K562 (cell line): ENCODE data around the gene ELOVL7. TPM values are rescaled to one million over a fixed set of nuclear protein-coding genes. Genes with fewer than 3 reads are reported as not detected.

ENCODE experiments used
- ATAC-seq: fragments of 200-7000 bp; cut with Tn5 transposase; 3 replicates; pipeline ENCODE4 v1.9.1; 2020; ENCODE audit warnings: moderate library complexity
- BruUV-seq: library from RNA; stranded (reverse); fragments of 400-500 nt; replicated peaks from 2 replicates; lab custom pipeline; 2021; lab: Mats Ljungman, UMichigan
- CTCF ChIA-PET: fragments of 300-600 bp; formaldehyde crosslinking; extraction: SDS; loops from one replicate; lab custom pipeline; 2021; ENCODE audit warnings: low intra/inter-chr PET ratio; lab: Yijun Ruan, JAX
- POLR2A ChIA-PET: fragments of 300-600, 350-650 bp; sonication (Branson Sonifier 250); formaldehyde crosslinking; extraction: SDS; loops from one replicate; lab custom pipeline; 2021; ENCODE audit warnings: antibody characterized with exemption, inconsistent platforms; lab: Yijun Ruan, JAX
- DNase-seq, 4 experiments: peaks; one replicate each; pipeline versions ENCODE4 v3.0.0 to v3.0.0-alpha.2; 2011 to 2018; ENCODE audit warnings: low spot score in 3 of 4, mixed read lengths in 3 of 4; ENCODE audit errors: extremely low read depth in 1 of 4
- FAIRE-seq: peaks from 2 replicates; lab custom pipeline; 2011; peaks lifted over from hg19 to GRCh38; lab: Jason Lieb, UNC
- H2AFZ ChIP-seq: 2 replicates; pipeline ENCODE4 v1.6.0; 2011; ENCODE audit warnings: low read depth, low read length, control low read depth, inconsistent platforms
- H3K27ac ChIP-seq: fragments of 200-600 bp; 3 replicates; pipeline ENCODE4 v1.8.0; 2011; ENCODE audit warnings: low read depth, mild to moderate bottlenecking, control low read depth, inconsistent platforms, low read length, moderate library complexity, mixed read lengths; ENCODE audit errors: extremely low read depth
- H3K27me3 ChIP-seq, 2 experiments: fragments of 300-600 bp in 1 of 2; 2 replicates in 1 of 2; 3 replicates in 1 of 2; pipeline versions ENCODE4 v1.6.0 to v1.8.0; 2011; ENCODE audit warnings: inconsistent platforms in 2 of 2, low read length in 2 of 2, mild to moderate bottlenecking in 1 of 2, mixed read lengths in 1 of 2, moderate library complexity in 1 of 2; ENCODE audit not compliant: control insufficient read depth in 2 of 2, insufficient read depth in 2 of 2
- H3K36me3 ChIP-seq: fragments of 300-600 bp; 3 replicates; pipeline ENCODE4 v1.8.0; 2011; ENCODE audit warnings: mild to moderate bottlenecking, low read length, inconsistent platforms; ENCODE audit not compliant: control insufficient read depth, insufficient read depth
- H3K4me1 ChIP-seq, 2 experiments: fragments of 200-600 bp in 1 of 2; replicated peaks in 1 of 2; 2 replicates in 1 of 2; 3 replicates in 1 of 2; pipeline versions ENCODE4 v1.5.1 to v1.8.0; 2011; ENCODE audit warnings: inconsistent platforms in 2 of 2, low read length in 2 of 2, mild to moderate bottlenecking in 1 of 2, mixed read lengths in 1 of 2, moderate library complexity in 1 of 2; ENCODE audit not compliant: control insufficient read depth in 2 of 2, insufficient read depth in 2 of 2
- H3K4me2 ChIP-seq: 2 replicates; pipeline ENCODE4 v1.6.1; 2011; ENCODE audit warnings: low read length, control low read depth, inconsistent platforms, mixed read lengths; ENCODE audit not compliant: insufficient read depth
- H3K4me3 ChIP-seq: fragments of 200-600 bp; sonication (generic), shearing (Covaris generic); 2 replicates; pipeline ENCODE4 v1.5.1; 2016; ENCODE audit warnings: control low read depth, inconsistent platforms
- H3K79me2 ChIP-seq: fragments of 200-600 bp; 3 replicates; pipeline ENCODE4 v1.8.0; 2011; ENCODE audit warnings: low read length, inconsistent platforms; ENCODE audit not compliant: control insufficient read depth, insufficient read depth
- H3K9ac ChIP-seq, 2 experiments: 2 replicates each; pipeline versions ENCODE4 v1.6.0 to v1.6.1; 2011; ENCODE audit warnings: low read depth in 2 of 2, low read length in 2 of 2, control low read depth in 1 of 2, inconsistent platforms in 1 of 2, mild to moderate bottlenecking in 1 of 2, mixed read lengths in 1 of 2; ENCODE audit not compliant: insufficient read depth in 1 of 2
- H3K9me1 ChIP-seq: one replicate; pipeline ENCODE4 v1.6.0; 2011; ENCODE audit warnings: inconsistent platforms, mild to moderate bottlenecking, low read length, moderate library complexity; ENCODE audit not compliant: control insufficient read depth, insufficient read depth
- H3K9me3 ChIP-seq: replicated peaks from 2 replicates; pipeline ENCODE4 v1.5.1; 2011; ENCODE audit warnings: low read depth, low read length, inconsistent platforms; ENCODE audit not compliant: control insufficient read depth, insufficient read depth
- H4K20me1 ChIP-seq: replicated peaks from 2 replicates; pipeline ENCODE4 v1.6.1; 2011; ENCODE audit warnings: low read length, inconsistent platforms, mixed read lengths; ENCODE audit not compliant: control insufficient read depth, insufficient read depth
- ARHGAP35 ChIP-seq: fragments of 450-650 bp; IDR thresholded peaks from 2 replicates; pipeline ENCODE4 v1.6.1; 2018; ENCODE audit not compliant: partially characterized antibody
- ARID2 ChIP-seq: fragments of 450-650 bp; IDR thresholded peaks from 2 replicates; pipeline ENCODE4 v1.6.1; 2017; ENCODE audit warnings: antibody characterized with exemption, mild to moderate bottlenecking
- CCAR2 ChIP-seq: fragments of 200-400 bp; formaldehyde crosslinking; IDR thresholded peaks from 2 replicates; pipeline ENCODE4 v1.6.1; 2017; ENCODE audit warnings: mild to moderate bottlenecking, low read depth, low read length
- CCNT2 ChIP-seq: IDR thresholded peaks from 2 replicates; pipeline ENCODE4 v1.6.1; 2011; ENCODE audit warnings: borderline replicate concordance, low read depth, mild to moderate bottlenecking, moderate library complexity, mixed read lengths, low read length; ENCODE audit not compliant: insufficient read length; ENCODE audit errors: extremely low read depth
- CEBPB ChIP-seq: fragments of 450-650 bp; IDR thresholded peaks from 2 replicates; pipeline ENCODE4 v1.6.1; 2016; ENCODE audit warnings: missing genetic modification characterization, missing compliant biosample characterization
- EP300 ChIP-seq: IDR thresholded peaks from 2 replicates; pipeline ENCODE4 v1.6.1; 2012; ENCODE audit warnings: low read length, improper control_type of control experiment
- FOSL1 ChIP-seq: fragments of 200-800 bp; sonication (Bioruptor generic); conservative IDR thresholded peaks from 2 replicates; pipeline ENCODE4 v1.6.1; 2016; ENCODE audit warnings: missing genetic modification characterization, missing compliant biosample characterization
- FOXJ3 ChIP-seq: sonication (generic); formaldehyde crosslinking; IDR thresholded peaks from 2 replicates; pipeline ENCODE4 v1.4.0; 2020; ENCODE audit warnings: mild to moderate bottlenecking, missing genetic modification reagents
- RAD21 ChIP-seq, 2 experiments: fragments of 250-450 bp in 1 of 2; fragments of 450-650 bp in 1 of 2; sonication (Bioruptor Pico) in 1 of 2; formaldehyde crosslinking in 1 of 2; IDR thresholded peaks in 1 of 2; conservative IDR thresholded peaks in 1 of 2; 2 replicates each; pipeline versions ENCODE4 v1.4.0 to v1.8.0; 2020 to 2022; ENCODE audit warnings: mild to moderate bottlenecking in 2 of 2, moderate library complexity in 1 of 2
- SP1 ChIP-seq: sonication (generic); formaldehyde crosslinking; IDR thresholded peaks from 2 replicates; pipeline ENCODE4 v1.8.1; 2022; ENCODE audit warnings: mild to moderate bottlenecking, missing genetic modification reagents
- STAT5A ChIP-seq: IDR thresholded peaks from 2 replicates; pipeline ENCODE4 v1.6.1; 2012; ENCODE audit warnings: low read length, inconsistent platforms, borderline replicate concordance
- TEAD4 ChIP-seq, 2 experiments: sonication (generic) in 1 of 2; formaldehyde crosslinking in 1 of 2; IDR thresholded peaks; 2 replicates each; pipeline versions ENCODE4 v1.6.1 to v1.8.0; 2012 to 2022; ENCODE audit warnings: borderline replicate concordance in 1 of 2, inconsistent platforms in 1 of 2, low read length in 1 of 2, mild to moderate bottlenecking in 1 of 2, missing genetic modification reagents in 1 of 2
- THRAP3 ChIP-seq: fragments of 450-650 bp; IDR thresholded peaks from 2 replicates; pipeline ENCODE4 v1.6.1; 2016; ENCODE audit warnings: mild to moderate bottlenecking, inconsistent platforms, borderline replicate concordance
- in situ Hi-C: fragments of 300-500 bp; cut with MboI; formaldehyde crosslinking; loops from 4 replicates; pipeline ENCODE4 v1.15.0; 2018; ENCODE audit warnings: inconsistent platforms, mixed read lengths
- intact Hi-C: fragments of 100-400 bp; cut with micrococcal nuclease; formaldehyde crosslinking; loops from 2 replicates; pipeline ENCODE4 v1.14.2; 2022
- polyA plus RNA-seq, 8 experiments: library from polyadenylated mRNA; depleted of rRNA in 4 of 8; stranded (reverse) in 5 of 8; unstranded in 3 of 8; fragments of >200 nt; fragmentation: Nextera tagmentation in 2 of 8; fragmentation: Illumina TruSeq in 1 of 8; extraction: Ambion mirVana in 2 of 8; extraction: Trizol in 1 of 8; gene quantifications; 2 replicates each; pipeline versions ENCODE4 v1.2.1 to v1.2.3, GENCODE V29; 2011 to 2014; ENCODE audit warnings: inconsistent platforms in 1 of 8, missing spikeins in 1 of 8
- total RNA-seq, 7 experiments: library from RNA; depleted of rRNA in 6 of 7; stranded (reverse); fragments of >200 nt in 6 of 7; fragmentation: Illumina TruSeq in 2 of 7; extraction: Trizol in 2 of 7; gene quantifications; 2 replicates each; pipeline versions ENCODE4 v1.2.1 to v1.2.3, GENCODE V29; 2011 to 2021; ENCODE audit warnings: low replicate concordance in 1 of 7
- TF ChIP-seq, protein P1 (sequence below): sonication (generic); formaldehyde crosslinking; IDR thresholded peaks from 2 replicates; pipeline ENCODE4 v1.8.1; 2023; ENCODE audit warnings: mild to moderate bottlenecking, missing genetic modification reagents
- TF ChIP-seq, protein P2 (sequence below), 2 experiments: fragments of 150-350 bp in 1 of 2; IDR thresholded peaks; 2 replicates each; pipeline ENCODE4 v1.6.1; 2012 to 2016; ENCODE audit warnings: low read depth in 2 of 2, low read length in 2 of 2, mild to moderate bottlenecking in 1 of 2, moderate library complexity in 1 of 2

Gene ELOVL7
- total and polyA plus RNA-seq, 9 of the 15 experiments (the other 6 are each of a cell fraction or from before 2014, with no cell fraction given): 4.5 to 12.3 (median 6.9) TPM

GRCh38 chr5:60886158-60886557, 42.1 kb upstream of the ELOVL7 start (continued):
- TF ChIP-seq CCNT2 (no peak), EP300 (no peak), CEBPB (tag) (no peak), TEAD4 (IDR thresholded peaks at IDR 0.05; ENCODE audit: low read length) (no peak), TEAD4 (CRISPR knock-in tag; IDR thresholded peaks at IDR 0.05; ENCODE audit: borderline replicate concordance) (no peak), ARID2 (no peak), CCAR2 (no peak), SP1 (no peak)
- TF ChIP-seq, protein P1, sequence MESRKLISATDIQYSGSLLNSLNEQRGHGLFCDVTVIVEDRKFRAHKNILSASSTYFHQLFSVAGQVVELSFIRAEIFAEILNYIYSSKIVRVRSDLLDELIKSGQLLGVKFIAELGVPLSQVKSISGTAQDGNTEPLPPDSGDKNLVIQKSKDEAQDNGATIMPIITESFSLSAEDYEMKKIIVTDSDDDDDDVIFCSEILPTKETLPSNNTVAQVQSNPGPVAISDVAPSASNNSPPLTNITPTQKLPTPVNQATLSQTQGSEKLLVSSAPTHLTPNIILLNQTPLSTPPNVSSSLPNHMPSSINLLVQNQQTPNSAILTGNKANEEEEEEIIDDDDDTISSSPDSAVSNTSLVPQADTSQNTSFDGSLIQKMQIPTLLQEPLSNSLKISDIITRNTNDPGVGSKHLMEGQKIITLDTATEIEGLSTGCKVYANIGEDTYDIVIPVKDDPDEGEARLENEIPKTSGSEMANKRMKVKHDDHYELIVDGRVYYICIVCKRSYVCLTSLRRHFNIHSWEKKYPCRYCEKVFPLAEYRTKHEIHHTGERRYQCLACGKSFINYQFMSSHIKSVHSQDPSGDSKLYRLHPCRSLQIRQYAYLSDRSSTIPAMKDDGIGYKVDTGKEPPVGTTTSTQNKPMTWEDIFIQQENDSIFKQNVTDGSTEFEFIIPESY (CRISPR knock-in tag): no peak

DNA sequence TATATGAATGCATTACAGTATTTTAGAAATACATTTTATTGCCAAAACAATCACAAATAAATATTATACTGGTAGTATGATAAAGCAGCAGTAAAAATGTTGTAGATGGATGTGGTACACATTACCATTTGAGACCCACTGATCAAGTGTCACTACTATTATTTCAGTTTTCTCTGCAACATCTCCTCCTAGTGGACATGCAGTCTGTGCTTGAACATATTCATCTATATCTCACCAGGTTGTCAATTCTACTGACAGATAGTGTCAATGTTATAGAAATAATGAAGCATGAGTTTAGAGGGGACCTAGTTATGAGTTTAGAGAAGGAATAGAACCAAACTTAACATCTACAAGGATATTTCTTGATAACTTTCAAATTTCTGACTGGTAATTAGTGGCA, 39.2 kb upstream of the ELOVL7 start:
- BruUV-seq: no TSS peak
- no peaks in the 10 kb centered on the region for H3K27me3 ChIP-seq
- H3K9me1 ChIP-seq: no peaks in the 10 kb centered on the region
- no peak overlapping the region for H3K27ac ChIP-seq
- H4K20me1 ChIP-seq: no peaks in the 10 kb centered on the region
- ChIA-PET CTCF (no interaction called here), POLR2A (no interaction called here)
- FAIRE-seq (no peak), ATAC-seq (no peak), DNase-seq (peak in 2 of 4 experiments; percentile 6 to 10)
- H3K9me3 ChIP-seq: no peaks in the 10 kb centered on the region
- H3K4me2 ChIP-seq: no peak overlapping the region
- no peaks in the 10 kb centered on the region for H3K79me2 ChIP-seq
- no peaks in the 10 kb centered on the region for H3K4me1 ChIP-seq
- in situ Hi-C loops (no loop called here), intact Hi-C loops (loop anchor here (2.0 kb wide), 1 partner anchor 206 kb away; no protein-coding TSS in a partner anchor)
- no peak overlapping the region for H3K9ac ChIP-seq
- H2AFZ ChIP-seq: no peak overlapping the region
- H3K4me3 ChIP-seq: no peak overlapping the region
- no peaks in the 10 kb centered on the region for H3K36me3 ChIP-seq
- TF ChIP-seq ARHGAP35 (no peak), FOSL1 (no peak), THRAP3 (no peak), FOXJ3 (CRISPR knock-in tag) (no peak), RAD21 (CRISPR knock-in tag; conservative IDR thresholded peaks at IDR 0.05 in 1 of 2, IDR thresholded peaks at IDR 0.05 in 1 of 2) (peak; percentile 29 to 73; a peak in 2 of 4 replicates), STAT5A (no peak)
- TF ChIP-seq, protein P2, sequence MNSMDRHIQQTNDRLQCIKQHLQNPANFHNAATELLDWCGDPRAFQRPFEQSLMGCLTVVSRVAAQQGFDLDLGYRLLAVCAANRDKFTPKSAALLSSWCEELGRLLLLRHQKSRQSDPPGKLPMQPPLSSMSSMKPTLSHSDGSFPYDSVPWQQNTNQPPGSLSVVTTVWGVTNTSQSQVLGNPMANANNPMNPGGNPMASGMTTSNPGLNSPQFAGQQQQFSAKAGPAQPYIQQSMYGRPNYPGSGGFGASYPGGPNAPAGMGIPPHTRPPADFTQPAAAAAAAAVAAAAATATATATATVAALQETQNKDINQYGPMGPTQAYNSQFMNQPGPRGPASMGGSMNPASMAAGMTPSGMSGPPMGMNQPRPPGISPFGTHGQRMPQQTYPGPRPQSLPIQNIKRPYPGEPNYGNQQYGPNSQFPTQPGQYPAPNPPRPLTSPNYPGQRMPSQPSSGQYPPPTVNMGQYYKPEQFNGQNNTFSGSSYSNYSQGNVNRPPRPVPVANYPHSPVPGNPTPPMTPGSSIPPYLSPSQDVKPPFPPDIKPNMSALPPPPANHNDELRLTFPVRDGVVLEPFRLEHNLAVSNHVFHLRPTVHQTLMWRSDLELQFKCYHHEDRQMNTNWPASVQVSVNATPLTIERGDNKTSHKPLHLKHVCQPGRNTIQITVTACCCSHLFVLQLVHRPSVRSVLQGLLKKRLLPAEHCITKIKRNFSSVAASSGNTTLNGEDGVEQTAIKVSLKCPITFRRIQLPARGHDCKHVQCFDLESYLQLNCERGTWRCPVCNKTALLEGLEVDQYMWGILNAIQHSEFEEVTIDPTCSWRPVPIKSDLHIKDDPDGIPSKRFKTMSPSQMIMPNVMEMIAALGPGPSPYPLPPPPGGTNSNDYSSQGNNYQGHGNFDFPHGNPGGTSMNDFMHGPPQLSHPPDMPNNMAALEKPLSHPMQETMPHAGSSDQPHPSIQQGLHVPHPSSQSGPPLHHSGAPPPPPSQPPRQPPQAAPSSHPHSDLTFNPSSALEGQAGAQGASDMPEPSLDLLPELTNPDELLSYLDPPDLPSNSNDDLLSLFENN (IDR thresholded peaks at IDR 0.05; ENCODE audit: low read depth in 2 of 2, low read length in 2 of 2): no peak
